Muscle of back (tissue), 11 donors: ENCODE measurements around the gene MLLT10. TPM values are rescaled to one million over a fixed set of nuclear protein-coding genes. Genes with fewer than 3 reads are reported as not detected.
A peak's percentile ranks its signal among the peaks of the same experiment; 100 is the strongest.
"Not testable (repeated sequence)": the region's sequence is repeated elsewhere in the genome, so short reads cannot be mapped to it uniquely, and the experiment has no call there.

Experiments
- DNase-seq, 3 donors: peaks; one replicate each; pipeline versions ENCODE4 v3.0.0 to v3.0.0-alpha.2; 2013
- polyA plus RNA-seq, 10 donors: library from polyadenylated mRNA; unstranded; fragments of 120-200 nt; gene quantifications; one replicate each; pipeline ENCODE4 v1.2.1, GENCODE V29; 2013; ENCODE audit not compliant: insufficient read length in 10 of 10

The MLLT10 gene
- polyA plus RNA-seq, 10 donors = 19.6 to 31.8 (median 27.1) TPM

DNA sequence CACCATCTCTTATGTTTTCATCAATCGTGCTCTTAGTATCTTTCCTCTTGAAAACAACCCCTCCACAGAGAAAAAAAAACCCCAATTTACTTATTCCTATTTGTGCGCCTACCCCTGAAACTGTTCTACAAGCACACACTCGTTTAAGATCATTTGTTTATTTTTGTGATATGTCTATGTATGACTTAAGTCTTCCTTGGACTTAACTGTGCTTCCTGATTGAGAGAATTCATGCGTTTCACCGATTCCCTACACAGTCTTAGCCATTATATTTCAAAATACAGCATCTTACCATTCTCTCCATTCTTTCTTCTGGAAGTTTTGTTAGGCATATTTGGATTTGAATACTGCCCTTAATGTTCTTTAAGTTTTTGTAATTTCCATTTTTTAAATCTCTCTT, 159.4 kb downstream of the MLLT10 start:
- no peak for DNase-seq

DNA sequence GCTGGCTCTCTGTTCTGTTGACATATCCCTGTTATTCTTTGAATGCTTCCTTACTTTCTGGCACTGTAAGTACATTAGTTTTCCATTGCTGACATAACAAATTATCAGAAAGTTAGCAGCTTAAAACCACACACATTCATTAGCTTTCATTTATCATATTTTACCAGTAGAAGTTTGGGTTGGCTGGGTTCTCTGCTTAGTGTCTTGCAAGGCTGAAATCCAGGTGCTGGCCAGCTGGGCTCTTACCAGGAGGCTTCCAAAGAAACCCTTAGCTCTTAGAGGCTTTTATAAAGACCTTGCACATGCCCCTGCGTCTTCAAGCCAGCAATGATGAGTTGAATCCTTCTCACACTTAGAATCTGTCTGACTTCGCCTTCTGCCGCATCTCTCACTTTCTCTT, 160.6 kb downstream of the MLLT10 start:
- peak in 1 of 3 donors; percentile 23 for DNase-seq

DNA sequence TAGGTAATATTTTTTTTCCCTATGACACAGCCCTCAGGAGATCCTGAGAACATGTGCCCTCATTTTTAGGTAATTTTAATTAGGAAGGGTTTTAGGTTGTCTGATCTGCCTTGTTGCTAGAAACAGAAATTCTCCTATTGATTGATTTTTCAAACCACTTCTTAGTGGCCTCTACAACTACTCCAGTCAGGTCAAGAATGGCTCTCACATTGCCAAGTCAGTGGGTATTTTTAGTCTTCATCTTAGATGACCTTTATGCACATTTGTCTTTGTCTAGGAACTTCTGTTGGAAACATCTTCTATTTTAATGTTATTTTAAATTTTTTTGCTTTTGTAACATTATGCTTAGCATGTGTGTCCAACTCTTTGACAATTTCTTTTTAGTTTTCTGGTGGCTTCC, 162.3 kb downstream of the MLLT10 start:
- no peak for DNase-seq

DNA sequence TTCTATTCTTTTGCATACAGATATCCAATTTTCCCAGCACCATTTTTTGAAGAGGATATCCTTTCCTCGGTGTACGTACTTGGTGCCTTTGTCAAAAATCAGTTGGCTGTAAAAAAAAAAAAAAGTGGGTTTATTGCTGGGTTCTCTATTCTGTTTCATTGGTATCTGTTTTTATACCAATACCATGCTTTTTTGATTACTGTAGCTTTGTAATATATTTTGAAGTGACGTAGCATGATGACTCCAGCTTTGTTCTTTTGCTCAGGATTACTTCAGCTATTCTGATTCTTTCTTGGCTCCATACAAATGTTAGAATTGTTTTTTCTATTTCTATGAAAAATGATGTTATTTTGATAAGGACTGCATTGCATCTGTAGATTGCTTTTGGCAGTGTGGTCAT, 165.5 kb downstream of the MLLT10 start:
- DNase-seq = no peak

DNA sequence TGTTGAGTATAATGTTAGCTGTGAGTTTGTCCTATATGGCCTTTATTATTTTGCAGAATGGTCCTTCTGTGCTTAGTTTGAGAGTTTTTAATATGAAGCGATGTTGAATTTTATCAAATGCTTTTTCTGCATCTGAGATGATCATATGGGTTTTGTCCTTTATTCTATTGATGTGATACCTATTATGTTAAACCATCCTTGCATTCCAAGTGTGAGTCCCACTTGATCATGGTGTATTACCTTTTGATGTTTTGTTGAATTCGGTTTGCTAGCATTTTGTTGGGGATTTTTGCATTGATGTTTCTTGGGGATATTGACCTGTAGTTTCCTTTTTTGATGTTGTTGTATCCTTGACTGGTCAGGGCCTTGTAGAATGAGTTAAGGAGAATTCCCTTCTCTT, 166.4 kb downstream of the MLLT10 start:
- no peak for DNase-seq

DNA sequence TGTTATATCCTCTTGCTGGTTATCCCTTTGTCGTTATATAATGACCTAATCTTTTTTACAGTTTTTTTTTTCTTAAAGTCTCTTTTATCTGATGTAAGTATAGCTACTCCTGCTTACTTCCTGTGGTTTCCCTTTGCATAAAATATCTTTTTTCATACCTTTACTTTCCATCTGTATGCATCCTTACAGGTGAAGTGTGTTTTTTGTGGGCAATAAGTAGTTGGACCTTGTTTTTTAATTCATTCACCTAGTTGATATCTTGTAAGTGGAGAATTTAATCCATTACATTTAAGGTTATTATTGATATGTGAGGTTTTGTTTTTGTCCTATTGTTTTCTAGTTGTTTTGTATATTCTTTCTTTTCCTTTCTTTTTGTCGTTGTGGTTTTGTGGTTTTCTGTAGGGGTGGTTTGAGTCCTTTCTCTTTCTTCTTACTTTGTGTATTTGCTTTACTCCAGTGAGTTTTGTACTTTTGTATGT, 168.6 kb downstream of the MLLT10 start:
- DNase-seq = no peak

DNA sequence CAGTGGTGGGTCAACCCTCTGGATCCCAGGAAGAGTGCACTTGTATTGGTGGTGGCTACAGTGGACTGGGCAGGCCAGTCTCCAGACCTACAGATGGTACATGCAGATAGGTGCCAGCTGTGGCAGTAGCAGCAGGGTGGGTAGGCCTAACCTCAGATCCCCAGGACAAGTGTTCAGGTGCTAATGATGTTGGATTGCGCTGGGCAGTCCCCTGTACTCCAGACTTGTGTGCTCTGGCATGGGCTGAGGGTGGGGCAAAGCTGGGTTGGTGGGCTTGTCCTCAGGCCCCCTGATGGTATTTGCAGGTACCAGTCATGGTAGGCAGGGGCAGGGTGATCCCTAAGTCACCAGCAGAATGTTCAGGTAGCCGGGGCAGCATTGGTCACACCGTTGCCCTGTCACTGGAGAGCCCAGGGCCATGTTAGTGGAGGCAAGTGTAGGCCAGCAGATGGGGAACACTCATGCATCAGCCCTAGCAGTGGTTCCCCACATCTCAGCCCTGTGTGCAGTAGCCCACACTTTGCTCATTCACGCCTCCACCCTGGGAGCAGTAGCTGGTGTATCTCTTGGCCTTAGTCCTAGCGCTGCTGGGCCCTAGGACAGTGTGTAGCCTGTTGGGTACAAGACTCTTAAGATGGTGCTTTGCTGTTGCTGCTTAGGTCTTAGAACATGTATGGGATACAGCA, 171.3 kb downstream of the MLLT10 start:
- DNase-seq = no peak

DNA sequence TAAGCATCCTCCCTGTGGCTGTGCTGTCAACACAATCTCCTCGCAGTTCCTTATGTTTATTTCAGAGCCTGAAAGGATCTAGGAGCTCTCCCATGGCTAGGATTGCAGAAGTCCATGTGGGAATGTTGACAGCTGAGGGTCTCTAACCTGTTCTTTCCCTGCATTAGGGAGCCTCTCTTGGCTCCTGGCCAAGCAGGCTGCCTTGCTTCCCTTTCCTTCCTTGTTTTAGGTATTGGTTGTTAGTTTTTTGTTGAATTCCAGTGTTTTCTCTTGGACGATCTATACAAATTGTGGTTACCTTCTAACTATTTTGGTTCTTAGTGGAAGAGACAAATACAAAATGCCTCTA, 171.8 kb downstream of the MLLT10 start:
- peak in 1 of 3 donors; percentile 17 for DNase-seq

DNA sequence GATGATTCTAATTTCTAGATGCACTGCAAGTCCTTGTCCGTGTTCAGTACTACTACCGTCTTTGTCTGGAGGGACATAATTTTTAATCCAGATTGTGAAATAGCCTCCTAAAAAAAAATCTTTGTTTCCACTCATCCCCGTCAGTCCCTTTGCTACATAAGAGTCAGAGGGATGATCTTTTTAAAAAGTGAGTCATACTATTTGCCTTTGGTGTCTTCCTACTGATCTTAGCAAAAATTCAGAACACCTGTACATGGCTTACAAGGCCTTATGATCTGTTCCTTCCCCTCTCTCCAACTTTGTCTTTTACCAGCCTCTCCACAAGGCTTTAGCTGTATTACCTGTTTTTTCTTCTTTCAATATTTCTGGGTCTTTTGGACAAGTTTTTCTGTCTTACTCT, 173.5 kb downstream of the MLLT10 start:
- DNase-seq = no peak

DNA sequence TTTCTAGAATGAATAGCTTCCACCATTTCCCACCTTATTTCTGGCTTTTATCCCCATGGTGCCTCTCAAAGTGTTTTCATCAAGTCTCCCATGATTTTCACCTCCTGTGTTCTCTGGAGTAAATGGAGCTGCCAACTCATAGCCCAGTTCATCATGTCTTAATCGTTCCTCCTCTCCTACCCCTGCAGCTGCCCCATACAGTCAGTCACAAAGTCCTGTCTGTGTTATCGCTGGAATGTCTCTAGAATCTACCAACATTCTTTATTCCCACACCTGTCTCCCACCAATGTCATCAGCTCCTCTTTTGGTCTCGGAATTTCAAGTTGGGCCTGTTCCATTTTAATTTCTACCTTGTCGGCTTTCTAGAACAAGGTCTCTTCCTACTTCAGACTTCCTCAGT, 178.9 kb downstream of the MLLT10 start:
- no peak for DNase-seq

DNA sequence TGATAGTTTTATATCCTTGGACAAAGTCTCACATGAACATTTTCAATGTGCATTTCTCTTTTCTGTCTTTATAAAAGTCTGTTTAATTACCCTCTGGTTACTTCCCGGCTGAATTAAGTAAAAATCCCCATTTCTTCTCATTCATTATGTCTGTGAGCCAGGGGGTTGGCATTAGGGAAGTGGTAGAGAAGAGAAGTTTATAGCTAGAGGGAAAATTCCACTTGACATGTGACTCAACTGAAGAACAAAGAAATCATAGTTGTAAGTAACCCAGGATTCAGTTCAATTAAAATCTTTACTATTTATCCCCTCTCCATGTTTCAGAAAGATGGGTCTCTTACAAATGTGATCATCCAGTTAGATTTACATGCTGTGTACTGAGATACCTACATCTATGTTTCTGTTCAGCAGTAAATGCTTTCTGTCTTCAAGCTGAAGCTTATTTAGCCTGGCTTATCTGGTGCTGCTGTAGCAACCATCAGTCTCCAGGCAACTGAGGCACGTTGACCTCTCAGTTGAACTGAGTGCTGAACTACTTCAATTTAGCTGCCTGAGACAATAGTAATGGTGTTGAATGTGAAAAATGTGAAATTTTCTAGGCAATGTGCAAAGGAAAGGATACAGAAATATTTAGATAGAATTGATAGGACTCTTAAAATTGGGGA, 181.6 kb downstream of the MLLT10 start:
- no peak for DNase-seq

DNA sequence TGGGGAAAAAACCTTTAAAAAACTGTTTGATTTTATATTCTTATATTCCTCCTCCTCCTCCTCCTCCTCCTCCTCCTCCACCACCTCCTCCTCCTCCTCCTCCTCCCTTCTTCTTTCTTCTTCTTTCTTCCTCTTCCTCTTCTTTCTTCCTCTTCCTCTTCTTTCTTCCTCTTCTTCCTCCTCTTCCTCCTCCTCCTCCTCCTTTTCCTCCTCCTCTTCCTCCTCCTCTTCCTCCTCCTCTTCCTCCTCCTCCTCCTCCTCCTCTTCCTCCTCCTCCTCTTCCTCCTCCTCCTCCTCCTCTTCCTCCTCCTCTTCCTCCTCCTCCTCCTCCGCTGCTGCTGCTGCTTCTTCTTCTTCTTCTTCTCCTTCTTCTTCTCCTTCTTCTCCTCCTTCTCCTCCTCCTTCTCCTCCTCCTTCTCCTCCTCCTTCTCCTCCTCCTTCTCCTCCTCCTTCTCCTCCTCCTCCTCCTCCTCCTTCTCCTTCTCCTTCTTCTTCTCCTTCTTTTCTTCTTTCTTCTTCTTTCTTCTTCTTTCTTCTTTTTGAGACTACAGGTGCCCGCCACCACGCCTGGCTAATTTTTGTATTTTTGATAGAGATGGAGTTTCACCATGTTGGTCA, 183.5 kb downstream of the MLLT10 start:
- not testable (repeated sequence) for DNase-seq

DNA sequence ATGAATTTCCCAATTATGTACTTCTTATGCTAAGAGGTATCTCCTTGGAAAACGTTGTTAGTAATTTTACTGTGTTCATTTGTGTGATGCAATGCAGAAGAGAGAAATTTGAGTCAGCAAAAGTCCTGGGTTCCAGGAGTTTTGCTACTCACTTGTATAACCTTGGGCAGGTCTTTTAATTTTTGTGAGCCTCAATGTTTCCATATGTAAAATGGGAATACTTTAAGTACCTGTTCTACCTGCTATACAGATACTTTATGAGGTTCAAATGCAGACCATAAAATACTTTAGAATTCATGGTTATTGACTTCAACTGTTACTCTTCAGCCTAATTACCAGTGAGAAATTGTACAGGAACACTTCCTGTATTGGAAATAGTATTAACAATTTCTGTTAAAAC, 185.5 kb downstream of the MLLT10 start:
- no peak for DNase-seq

DNA sequence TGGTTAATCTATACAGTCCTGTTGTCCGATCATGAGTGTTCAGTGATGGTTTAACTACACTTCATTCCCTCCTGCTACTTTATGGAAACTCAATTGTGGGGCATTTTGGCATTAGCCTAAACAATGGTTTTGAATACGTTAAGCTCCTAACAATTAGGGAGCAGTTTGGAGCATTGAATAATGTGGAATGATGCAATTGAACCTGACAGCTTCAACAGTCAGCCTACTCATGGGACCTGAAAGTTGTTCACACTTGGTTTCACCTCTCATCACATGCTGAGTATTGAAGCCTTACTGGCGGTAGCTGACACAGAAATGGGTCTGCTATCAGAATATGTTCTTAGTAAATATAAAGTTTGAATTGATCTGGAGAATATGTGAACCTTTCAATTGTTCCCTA, 186.1 kb downstream of the MLLT10 start:
- DNase-seq = no peak

DNA sequence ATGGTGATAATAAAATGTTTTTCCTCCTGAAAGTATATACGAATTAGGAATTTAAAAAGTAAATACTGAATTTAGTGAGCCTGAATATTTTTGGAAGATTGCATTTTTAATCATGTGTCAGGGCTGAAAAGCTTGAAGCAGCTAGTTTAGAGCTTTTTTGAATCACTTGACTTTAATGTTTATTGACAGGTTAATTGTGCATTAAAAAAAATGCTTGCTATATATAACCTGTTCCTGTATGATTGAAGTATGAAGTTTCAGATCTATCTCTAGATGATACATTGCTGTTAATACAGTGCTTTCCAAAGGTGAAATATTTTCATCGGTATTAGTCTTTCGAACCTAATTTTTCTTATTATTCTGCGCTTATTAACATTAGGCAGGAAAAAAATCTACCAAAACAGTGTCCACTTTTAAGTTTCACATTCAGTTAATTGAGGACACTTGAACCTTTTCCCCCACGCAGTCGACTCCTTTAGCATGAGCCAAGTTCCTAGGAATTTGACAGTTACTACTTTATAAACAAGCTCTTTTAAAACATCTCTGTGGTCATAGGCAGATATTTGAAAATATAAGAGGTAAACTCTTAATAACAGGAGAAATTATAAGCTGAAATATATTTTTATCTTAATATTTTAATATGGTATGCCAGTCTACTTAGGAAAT, 187.1 kb downstream of the MLLT10 start:
- no peak for DNase-seq

DNA sequence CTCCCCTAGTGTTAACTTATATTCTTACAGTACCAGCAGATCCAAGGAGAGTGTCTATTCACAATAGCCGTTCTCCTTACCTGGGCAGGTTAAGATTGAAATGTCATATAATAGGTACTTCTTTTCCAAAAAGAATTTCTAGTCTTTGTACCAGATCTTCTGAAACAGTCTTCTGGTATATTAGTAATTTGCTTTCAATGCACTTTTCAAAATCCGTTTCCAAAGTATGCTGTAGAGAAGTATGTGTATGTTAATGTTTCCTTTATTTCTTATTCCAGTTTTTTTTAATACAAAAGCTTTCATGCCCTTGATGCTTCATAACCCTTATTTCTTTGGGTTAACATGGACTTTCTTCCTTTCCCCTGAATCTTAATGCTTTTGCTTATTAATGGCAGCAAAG, 188.2 kb downstream of the MLLT10 start:
- no peak for DNase-seq

DNA sequence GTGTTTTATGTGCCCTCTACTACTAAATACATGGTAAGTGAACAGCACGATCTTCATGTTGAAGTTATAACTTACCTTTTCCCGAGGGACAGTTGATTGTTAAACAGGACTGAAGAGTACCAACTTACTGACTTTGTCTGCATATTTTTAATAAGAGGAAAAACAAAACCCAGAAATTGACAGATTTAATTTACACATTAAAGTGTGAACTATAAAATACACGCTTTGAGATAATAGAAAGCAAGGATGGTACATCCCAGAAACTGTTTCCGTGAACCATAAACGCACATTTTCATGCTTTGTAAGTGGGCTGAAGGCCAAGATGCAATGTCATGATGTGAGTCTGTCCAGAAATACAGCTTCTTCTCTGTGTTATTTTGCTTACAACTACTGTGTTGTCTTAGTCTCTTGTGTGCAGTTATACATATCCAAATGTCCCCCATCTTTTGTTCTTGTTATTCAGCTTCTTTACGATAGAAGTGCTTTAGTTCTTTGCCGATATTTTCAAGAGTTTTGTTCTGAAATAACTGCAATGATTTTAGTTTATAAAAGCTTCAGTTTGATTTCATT, 190.1 kb downstream of the MLLT10 start:
- DNase-seq = peak; percentile 33 to 78 (median 49)

DNA sequence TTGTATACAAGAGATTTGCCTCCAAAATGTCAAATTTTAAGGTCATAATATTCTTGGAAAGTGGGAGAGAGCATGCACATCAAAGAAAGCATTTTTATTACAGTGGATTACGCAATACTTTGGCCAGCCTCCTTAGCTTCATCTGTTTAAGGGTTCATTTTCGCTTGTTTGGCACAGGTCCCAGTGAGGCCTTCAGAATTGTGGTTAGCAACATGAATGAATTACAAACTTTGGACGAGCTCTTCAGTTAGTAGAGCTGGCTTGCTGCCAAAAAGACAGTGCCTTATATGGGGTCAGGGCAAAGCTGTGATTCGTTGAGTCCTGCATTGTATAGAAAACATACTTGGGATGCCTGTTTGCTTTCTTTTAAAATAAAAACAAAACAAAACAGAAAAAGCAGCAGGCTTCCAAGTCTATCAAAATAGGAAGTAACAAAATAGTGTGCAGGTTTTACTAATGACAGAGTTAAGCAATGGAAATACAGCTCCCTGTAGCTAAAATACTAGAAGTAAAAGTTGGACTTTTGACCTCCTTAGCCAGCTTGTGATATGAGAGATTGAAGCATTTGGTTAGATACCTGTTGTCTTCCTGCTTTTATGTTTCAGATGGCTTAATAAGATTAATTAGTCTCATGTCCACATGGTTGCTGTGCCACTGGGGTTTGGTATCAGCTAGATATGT, 190.8 kb downstream of the MLLT10 start:
- peak; percentile 97 to 99 (median 98) for DNase-seq

DNA sequence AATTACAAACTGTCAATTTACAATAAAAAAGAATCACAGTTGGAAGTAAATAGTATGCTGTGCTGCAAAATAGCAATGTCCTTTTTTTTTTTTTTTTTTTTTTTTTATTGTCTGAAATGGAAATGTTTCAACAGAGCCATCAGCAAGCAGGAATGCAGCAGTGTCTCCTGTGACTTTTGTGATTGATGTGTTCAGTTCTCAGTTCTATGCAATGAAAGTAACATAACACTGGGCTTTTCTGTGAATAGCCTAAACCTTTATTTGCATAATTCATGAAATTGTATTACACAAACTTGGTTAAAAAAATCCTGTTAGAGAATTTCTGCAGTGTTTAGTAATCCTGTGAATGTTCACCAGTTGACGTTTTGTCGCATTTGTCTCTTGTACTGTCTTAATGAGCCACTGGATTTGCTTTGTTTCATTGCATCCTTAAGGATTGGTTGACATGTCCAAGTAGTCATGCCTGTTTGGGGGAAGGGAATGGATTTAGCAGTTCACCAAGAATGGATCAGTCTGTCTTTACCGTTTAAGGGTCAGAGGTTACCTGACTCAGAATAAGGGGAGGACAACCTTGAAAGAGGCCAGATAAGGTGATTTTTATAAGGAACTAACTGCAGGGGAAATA, 192.7 kb downstream of the MLLT10 start:
- peak in 2 of 3 donors; percentile 33 to 51 for DNase-seq

DNA sequence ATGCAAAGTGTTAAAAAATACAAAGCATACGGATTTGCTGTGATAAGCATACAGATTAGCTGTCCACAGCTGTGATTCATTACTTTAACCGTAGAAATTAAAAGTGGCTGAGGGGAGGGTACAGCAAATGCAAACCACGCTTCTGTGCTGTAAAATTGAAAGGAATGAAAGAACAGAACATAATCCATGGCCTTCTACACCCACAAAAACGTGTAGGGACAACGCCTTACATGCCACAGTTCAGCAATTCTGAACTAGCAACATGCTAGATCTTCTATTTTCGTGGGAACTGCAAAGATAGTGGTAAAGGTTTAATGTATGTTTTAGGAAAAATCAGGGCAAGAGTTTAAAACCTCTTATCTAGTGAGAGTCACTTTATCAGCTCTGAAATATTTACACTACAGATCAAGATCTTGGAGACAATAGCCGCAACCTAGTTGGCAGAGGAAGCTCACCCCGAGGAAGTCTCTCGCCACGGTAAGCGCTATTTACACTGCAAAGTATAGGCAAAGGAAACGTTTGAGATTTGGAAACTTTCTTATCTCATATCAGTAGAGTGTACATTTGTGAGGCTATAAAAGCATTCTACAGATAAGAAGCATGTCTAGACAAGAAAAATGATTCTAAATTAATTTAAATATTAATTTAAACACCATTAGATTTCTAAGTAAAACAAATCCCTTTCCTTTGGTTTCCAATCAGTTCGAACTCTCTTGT, 193.6 kb downstream of the MLLT10 start:
- peak in 1 of 3 donors; percentile 36 for DNase-seq

DNA sequence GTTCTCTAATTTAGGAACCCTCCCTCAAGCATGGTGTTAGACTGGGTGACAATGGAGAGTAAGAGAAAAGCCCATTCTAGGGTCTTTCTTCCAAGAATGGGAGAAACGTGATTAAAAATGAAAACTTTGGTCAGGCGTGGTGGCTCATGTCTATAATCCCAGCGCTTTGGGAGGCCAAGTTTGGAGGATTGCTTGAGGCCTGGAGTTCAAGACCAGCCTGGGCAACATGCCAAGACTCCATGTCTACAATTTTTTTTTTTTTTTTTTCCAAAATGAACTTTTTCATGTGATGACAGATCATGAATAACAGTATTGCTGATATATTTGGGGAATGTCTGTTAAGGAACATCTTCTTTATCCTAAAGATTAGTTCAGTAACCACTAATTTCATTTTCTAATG, 194.6 kb downstream of the MLLT10 start:
- DNase-seq = no peak
